Stimulated activated CD4-positive, alpha-beta T cell treated with anti-CD3 and anti-CD28 coated beads, TNF-alpha, amount 100 ng/mL, for 4 hours (primary cell): ENCODE results near the gene EHMT1.

Experiments used
- DNase-seq, 3 experiments: peaks; one replicate each; pipeline ENCODE4 v3.0.0-alpha.2; 2020; ENCODE audit warnings: low read depth in 3 of 3

The EHMT1 gene

DNA sequence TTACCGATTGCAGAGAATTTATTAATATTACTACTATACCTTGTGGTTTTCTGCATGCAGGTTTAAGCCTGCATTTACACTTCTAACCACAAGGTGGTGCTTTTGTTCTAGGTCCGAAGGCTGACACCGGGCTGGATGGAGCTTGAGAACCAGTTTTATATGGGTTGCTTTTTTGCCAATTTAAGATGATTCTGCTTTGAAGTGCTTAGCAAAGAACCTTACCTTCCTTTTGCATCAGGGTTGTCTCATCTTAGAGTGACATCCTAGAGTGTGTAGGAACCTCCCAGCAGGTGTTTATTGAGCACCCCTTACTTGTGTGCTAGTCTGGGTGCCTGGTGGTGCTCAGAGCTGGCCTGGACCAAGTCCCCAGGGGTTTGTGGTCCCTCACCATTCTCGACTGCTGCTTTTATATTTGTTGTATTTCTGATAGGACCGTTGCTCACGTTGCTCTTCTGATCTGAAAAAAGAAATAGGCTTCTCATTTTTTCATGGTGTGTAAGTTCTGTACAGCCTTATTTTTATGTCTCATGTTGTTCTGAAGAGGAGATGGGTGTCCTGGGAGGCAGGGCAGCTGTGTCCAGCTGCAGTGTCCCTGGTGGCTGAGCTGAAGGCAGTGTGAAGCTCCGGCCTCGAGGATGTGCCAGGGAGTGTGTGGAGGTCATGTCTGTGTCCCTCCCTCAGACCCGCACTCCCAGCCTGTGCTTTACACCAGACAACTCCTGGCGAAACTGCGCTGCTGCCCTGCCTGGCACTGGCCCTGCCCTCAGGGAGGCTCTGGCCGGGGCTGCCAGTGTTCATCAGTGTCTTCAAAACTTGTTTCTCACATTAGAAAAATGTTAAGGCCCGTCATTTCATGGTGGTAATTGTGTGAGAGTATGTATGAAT lies 54.3 kb downstream of the EHMT1 start:
- peak in 2 of 3 experiments; percentile 4 to 31 for DNase-seq

DNA sequence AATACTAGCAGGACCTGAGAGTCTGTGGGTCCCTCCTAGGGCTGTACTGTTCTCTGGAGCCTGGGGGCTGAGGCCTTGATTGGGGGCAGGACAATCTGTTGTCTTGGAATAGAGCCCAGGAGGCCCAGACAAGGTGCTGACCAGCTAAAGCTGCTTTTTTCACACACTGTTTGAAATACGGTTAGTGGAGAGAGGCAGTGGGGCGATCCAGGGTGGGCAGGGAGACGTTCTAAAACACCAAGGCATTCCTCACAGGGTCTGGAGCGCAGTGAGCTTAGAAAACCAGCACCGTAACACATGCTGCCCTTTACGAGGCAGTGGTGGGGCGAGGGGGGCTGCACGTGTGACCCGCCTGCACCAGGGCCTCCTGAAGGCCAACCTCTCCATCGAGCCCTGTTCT lies 55.1 kb downstream of the EHMT1 start:
- no peak for DNase-seq

GRCh38 chr9:137674307-137674975 lies 55.6 kb downstream of the EHMT1 start:
- DNase-seq = no peak

- DNase-seq = no peak
Measured at GRCh38 chr9:137674976-137675320, 56.1 kb downstream of the EHMT1 start.

GRCh38 chr9:137676998-137677397 lies 58.2 kb downstream of the EHMT1 start:
- DNase-seq = no peak

- DNase-seq = no peak
Measured at GRCh38 chr9:137678202-137678601, 59.4 kb downstream of the EHMT1 start.

DNA sequence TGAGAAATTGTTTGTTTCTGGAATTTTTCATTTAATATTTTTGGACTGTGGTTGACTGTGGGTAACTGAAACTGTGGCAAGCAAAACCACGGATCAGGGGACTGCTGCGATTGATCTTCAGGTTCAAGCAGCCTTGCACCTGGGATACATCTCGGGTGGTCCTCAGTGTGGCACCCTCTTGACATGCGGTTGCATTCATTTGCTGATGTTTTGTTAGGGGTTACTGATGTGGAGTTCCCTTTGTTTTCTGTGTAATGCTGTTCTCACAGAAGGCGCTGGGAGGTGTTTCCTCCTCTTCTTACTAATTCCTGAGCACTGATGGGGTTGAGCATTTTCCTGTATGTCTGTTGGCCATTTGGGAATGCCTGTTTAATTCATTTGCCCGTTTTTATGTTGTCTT lies 60.4 kb downstream of the EHMT1 start:
- DNase-seq = no peak

GRCh38 chr9:137679695-137680305 lies 61.0 kb downstream of the EHMT1 start:
- no peak for DNase-seq

- DNase-seq = no peak
Measured at GRCh38 chr9:137680444-137681358, 61.9 kb downstream of the EHMT1 start.

DNA sequence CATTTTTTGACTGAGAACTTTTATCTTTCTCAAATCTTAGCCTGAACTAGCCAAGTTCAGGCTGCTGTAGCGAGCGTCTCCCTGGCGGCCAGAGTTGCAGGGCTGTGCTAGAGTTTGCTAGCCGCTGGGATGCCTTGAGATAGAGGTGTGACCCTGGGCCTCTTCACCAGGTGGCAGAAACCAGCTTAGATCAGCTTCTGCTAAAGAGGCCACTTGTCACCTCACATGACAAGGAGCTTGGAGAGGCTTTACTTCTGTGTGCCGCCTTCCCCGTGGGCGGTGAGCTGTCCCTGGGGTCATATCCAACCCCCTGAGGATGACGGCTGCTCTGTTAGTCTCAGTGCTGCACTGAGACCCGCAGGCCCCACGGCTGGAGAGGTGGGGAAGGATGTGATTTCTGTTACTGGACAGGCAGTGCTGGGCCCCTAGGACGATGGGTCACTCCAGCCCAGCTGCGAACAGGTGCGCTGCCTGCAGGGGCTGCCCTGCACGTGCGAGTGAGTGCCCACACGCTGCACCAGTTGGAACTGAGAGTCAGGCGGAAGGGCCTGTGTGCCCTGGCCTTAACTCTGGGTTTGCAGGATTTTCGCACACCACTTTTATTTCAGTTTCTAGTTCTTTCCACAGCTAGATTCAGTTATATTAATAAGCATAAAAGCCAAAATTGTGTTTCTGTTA lies 63.8 kb downstream of the EHMT1 start:
- no peak for DNase-seq

DNA sequence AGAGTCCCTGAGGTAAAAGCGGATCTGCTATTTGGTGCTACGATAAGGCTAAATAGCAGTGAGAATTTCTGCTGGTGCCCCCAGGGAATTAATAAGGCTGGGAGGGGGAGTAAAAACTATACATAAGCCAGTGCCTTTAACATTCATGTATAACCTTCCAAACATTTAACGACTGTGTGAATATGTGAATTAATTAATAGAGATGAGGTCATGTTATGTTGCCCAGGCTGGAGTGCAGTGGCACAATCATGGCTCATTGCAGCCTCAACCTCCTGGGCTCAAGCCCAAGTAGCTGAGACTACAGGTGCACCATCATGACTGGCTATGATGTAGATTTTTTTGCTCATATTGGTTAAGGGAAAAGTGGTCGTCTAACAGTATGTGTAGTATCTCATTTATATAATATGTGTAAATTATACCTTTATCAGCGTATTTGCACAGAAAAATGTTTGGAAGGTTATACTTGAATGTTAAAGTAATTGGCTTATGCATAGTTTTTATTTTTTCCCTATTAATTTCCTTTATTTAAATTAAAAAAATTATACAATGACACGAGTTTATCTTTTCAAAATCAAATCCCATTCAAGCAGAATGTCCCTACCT lies 64.6 kb downstream of the EHMT1 start:
- no peak for DNase-seq

DNA sequence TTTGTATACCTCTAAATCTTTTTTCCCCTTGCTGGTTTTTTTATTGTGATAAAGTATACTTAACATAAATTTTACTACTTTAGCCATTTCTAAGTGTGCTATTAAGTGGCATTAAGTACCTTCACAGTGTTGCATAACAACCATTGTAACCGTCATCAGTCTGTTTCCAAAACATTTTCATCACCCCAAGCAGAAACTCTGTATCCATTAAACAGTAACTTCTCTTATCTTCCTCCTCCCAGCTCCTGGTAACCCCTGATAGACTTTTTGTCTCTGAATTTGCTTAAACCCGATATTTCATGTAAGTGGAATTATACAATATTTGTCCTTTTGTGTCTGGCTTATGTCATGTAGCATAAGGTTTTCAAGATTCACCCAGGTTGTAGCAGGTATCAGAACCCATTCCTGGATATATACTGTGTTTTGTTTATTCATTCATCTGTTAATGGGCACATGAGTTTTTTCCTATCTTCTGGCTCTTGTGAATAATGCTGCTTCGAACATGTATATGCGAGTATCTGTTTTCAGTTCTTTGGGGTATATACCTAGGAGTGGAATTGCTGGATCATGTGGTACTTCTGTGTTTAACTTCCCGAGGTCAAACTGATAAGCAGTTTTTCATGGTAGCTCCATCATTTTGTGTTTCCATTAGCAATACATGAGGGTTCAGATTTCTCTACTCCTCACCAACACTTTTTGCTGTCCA lies 66.4 kb downstream of the EHMT1 start:
- DNase-seq = no peak

DNA sequence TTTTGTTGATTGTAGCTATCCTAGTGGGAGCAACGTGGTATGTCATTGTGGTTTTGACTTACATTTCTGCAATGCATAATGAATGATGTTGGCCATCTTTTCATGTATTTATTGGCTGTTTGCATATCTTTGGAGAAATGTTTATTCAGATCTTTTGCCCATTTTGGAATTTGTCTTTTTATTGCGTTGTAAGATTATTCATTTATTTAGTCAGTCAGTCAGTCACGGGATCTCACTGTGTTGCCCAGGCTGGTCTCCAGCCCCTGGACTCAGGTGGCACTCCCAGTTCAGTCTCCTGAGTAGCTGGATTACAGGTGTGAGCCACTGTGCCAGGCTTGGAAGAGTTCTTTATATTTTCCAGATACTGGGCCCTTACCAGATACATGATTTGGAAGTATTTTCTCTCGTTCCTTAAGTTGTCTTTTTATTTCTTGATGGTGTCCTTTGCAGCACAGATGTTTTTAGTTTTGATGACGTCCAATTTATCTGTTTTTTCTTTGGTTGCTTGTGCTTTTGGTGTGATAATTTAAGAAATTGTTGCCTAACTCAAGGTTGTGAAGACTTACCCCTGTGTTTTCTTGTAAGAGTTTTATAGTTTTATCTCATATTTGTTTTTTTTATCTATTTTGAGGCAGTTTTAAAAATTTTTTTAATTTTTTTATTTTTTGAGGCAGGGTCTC lies 67.1 kb downstream of the EHMT1 start:
- DNase-seq = no peak

DNA sequence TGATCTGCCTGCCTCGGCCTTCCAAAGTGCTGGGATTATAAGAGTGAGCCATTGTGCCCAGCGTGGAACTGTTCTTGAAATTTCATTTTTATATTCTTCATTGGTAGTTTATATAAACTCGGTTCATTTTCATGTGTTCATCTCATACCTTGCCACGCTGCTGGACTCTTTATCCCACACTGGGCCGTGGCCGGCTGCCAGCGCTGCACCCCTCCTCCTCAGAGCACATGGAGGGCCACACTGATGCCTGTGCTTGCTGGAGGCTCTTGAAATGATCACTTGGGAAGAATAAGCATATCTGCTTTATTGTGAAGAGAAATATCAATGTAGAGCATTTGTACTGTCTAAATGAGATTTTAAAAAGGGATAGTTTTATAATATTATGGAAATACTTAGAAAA lies 69.5 kb downstream of the EHMT1 start:
- no peak for DNase-seq

DNA sequence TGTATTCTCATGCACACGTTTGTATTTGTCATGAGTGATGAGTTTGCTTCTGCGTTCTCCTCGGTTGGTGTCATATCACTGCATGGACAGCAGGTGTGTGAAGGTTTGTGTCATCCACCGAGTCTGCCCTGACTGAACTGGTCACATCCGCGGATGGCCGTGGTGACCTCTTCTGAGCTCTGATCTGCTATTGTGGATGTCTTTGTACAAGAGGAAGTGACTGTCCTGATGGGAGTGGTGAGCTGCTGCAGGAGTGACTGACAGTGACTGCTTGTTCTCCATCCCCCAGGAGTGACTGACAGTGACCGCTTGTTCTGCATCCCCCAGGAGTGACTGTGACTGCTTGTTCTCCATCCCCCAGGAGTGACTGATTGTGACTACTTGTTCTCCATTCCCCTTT lies 69.9 kb downstream of the EHMT1 start:
- no peak for DNase-seq

DNA sequence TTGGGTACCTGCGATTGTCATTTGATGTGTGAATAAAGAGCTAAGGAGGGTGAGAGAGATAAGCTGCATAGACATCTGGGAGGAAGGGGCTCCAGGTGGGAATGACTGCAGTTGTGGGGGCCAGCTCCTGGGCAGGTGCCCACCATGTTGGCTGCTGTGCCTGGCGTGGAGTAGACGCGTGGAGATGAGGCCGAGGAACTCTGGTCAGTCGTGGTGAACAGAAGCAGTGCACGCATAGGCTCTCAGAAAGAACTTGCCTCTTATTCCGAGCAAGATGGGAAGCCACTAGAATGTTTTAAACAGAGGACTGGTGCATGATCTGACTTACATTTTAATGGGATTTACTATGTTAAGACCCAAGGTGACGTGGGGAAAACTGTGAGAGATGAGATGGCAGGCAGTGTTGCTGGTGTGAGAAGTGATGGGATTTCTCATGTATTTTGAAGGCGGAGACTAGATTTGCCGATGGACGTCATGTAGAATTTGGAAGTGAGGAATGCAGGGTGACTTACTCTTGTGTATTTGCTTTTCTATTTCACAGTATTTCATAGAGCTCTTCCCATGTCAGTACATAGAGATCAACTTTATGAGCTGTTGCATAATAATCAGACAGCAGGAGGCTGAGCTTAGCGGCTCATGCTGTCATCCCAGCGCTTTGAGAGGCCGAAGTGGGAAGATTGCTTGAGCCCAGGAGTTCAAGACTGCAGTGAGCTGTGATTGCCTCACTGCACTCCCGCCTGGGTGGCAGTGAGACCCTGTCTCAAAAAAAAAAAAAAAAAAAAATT lies 71.1 kb downstream of the EHMT1 start:
- no peak for DNase-seq

DNA sequence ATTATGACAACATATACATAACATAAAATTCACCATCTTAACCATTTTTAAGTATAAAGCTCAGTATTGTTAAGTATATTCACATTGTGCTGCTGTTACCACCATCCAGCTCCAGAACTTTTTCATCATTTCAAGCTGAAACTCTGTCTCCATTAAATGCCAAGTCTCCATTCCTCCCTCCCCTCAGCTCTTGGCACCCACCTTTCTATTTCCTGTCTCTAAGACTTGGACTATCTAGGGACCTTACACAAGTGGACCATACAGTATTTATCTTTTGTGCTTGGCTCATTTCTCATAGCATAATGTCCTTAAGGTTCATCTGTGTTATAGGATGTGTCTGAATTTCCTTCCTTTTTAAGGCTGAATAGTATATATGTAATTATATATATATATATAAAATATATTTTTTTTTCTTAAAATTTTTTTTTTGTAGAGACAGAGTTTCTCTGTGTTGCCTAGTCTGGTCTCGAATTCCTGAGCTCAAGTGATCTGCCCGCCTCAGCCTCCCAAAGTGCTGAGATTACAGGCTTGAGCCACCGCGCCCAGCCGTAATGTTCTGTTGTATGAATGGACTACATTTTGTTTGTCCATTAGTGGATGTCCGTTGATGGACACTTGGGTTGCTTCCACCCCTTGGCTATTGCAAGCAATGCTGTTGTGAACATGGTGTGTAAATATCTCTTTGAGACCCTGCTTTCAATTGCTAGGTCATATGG lies 72.3 kb downstream of the EHMT1 start:
- no peak for DNase-seq

DNA sequence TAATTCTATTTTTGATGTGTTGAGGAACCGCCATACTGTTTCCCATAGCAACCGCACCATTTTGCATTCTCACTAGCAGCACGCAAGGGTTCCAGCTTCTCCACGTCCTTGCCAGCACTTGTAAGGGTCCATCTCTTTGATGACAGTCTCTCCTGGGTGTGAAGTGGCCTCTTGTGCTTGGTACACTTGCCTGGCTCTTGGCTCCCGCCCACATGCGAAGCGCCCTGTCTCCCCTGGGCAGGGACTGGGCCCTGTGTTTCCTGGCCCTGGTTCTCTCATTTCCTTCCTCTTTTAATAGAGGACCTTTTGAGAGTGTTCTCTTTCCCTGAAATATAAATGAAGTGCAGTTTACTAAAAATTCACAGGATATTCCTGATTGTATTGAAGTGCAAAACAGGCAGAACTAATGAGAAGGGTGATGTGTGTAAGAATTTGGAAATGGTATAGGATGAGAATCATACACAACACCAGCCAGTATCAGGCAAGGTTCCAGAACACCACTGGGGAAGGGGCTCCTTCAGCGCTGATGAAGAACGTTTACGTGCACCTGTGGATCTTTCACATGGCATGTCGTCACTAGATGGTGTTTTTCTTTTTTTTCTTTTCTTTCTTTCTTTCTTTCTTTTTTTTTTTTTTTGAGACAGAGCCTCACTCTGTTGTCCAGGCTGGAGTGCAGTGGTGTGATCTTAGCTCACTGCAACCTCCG lies 73.0 kb downstream of the EHMT1 start:
- DNase-seq = no peak
